HUES64 (cell line): ENCODE data around the gene SHISAL1.
"Not testable (repeated sequence)": the region's sequence is repeated elsewhere in the genome, so short reads cannot be mapped to it uniquely, and the experiment has no call there.

Source experiments
- H3K27ac ChIP-seq: 2 replicates; pipeline ENCODE4 v1.7.0; 2013; ENCODE audit warnings: low read depth, low read length, inconsistent platforms
- H3K27me3 ChIP-seq: 2 replicates; pipeline ENCODE4 v1.6.1; 2013; ENCODE audit warnings: mild to moderate bottlenecking, low read length; ENCODE audit not compliant: insufficient read depth
- H3K36me3 ChIP-seq: 2 replicates; pipeline ENCODE4 v1.6.1; 2013; ENCODE audit warnings: mild to moderate bottlenecking, low read length; ENCODE audit not compliant: insufficient read depth
- H3K4me1 ChIP-seq: 2 replicates; pipeline ENCODE4 v1.6.1; 2013; ENCODE audit warnings: mild to moderate bottlenecking, low read length, moderate library complexity; ENCODE audit not compliant: insufficient read depth
- H3K4me3 ChIP-seq: 2 replicates; pipeline ENCODE4 v1.5.1; 2013; ENCODE audit warnings: mild to moderate bottlenecking, low read length, moderate library complexity
- H3K9ac ChIP-seq: 2 replicates; pipeline ENCODE4 v1.6.1; 2013; ENCODE audit warnings: mild to moderate bottlenecking, low read depth, low read length
- H3K9me3 ChIP-seq: 2 replicates; pipeline ENCODE4 v1.6.1; 2013; ENCODE audit warnings: low read depth, low read length; ENCODE audit not compliant: insufficient read depth
- WGBS: fragments of 150-250, 120-280 bp; methylation state at CpG from one replicate; pipeline ENCODE4 v1.1.7; 2013; ENCODE audit warnings: missing lambda C conversion rate; 5-methylcytosine and 5-hydroxymethylcytosine counted together

SHISAL1 gene

GRCh38 chr22:44309647-44310046 is 3.1 kb downstream of the SHISAL1 start:
- 93% methylated on average over 9 of the region's 9 CpGs for WGBS
- no peaks in the 10 kb centered on the region for H3K9me3 ChIP-seq
- H3K27me3 ChIP-seq, result no peaks in the 10 kb centered on the region
- no peaks in the 10 kb centered on the region for H3K36me3 ChIP-seq
- no peak overlapping the region for H3K27ac ChIP-seq
- H3K4me1 ChIP-seq, result no peaks in the 10 kb centered on the region
- H3K9ac ChIP-seq, result no peak overlapping the region
- H3K4me3 ChIP-seq, result no peak overlapping the region

GRCh38 chr22:44309137-44309536 is 3.6 kb downstream of the SHISAL1 start:
- 77% methylated on average over 16 of the region's 16 CpGs for WGBS
- no peak overlapping the region for H3K27ac ChIP-seq
- H3K9ac ChIP-seq, result no peak overlapping the region
- H3K27me3 ChIP-seq, result no peaks in the 10 kb centered on the region
- H3K36me3 ChIP-seq, result no peaks in the 10 kb centered on the region
- H3K4me1 ChIP-seq, result no peaks in the 10 kb centered on the region
- H3K9me3 ChIP-seq, result no peaks in the 10 kb centered on the region
- H3K4me3 ChIP-seq, result no peak overlapping the region

- Histone ChIP-seq H3K9ac (no peak overlapping the region), H3K9me3 (no peaks in the 10 kb centered on the region), H3K36me3 (no peaks in the 10 kb centered on the region), H3K4me3 (no peak overlapping the region), H3K27me3 (no peaks in the 10 kb centered on the region), H3K27ac (no peak overlapping the region), H3K4me1 (no peaks in the 10 kb centered on the region)
- 85% methylated on average over 20 of the region's 20 CpGs for WGBS
These were observed 5.1 kb downstream of the SHISAL1 start for GRCh38 chr22:44307509-44308169.

- WGBS, result 93% methylated on average over 10 of the region's 10 CpGs
- no peaks in the 10 kb centered on the region for H3K4me1 ChIP-seq
- no peaks in the 10 kb centered on the region for H3K27me3 ChIP-seq
- no peaks in the 10 kb centered on the region for H3K9me3 ChIP-seq
- no peak overlapping the region for H3K9ac ChIP-seq
- no peak overlapping the region for H3K4me3 ChIP-seq
- H3K36me3 ChIP-seq, result no peaks in the 10 kb centered on the region
- no peak overlapping the region for H3K27ac ChIP-seq
These were observed 6.9 kb downstream of the SHISAL1 start for GRCh38 chr22:44305888-44306287.

GRCh38 chr22:44305455-44305854 is 7.3 kb downstream of the SHISAL1 start:
- H3K4me3 ChIP-seq, result no peak overlapping the region
- no peak overlapping the region for H3K9ac ChIP-seq
- H3K27ac ChIP-seq, result no peak overlapping the region
- 84% methylated on average over 13 of the region's 13 CpGs for WGBS
- H3K36me3 ChIP-seq, result no peaks in the 10 kb centered on the region
- no peaks in the 10 kb centered on the region for H3K9me3 ChIP-seq
- no peaks in the 10 kb centered on the region for H3K4me1 ChIP-seq
- H3K27me3 ChIP-seq, result no peaks in the 10 kb centered on the region

- Histone ChIP-seq H3K27ac (no peak overlapping the region), H3K9ac (no peak overlapping the region), H3K36me3 (no peaks in the 10 kb centered on the region), H3K4me3 (no peak overlapping the region), H3K9me3 (no peaks in the 10 kb centered on the region), H3K27me3 (peaks cover 1% of the 10 kb centered on the region; the same call in 1 of the 2 replicates), H3K4me1 (no peaks in the 10 kb centered on the region)
- 87% methylated on average over 2 of the region's 2 CpGs for WGBS
These were observed 7.8 kb downstream of the SHISAL1 start for GRCh38 chr22:44304911-44305310.

GRCh38 chr22:44304354-44304753 is 8.4 kb downstream of the SHISAL1 start:
- 73% methylated on average over 9 of the region's 9 CpGs for WGBS
- H3K36me3 ChIP-seq, result no peaks in the 10 kb centered on the region
- no peaks in the 10 kb centered on the region for H3K4me1 ChIP-seq

GRCh38 chr22:44302363-44302762 is 10.4 kb downstream of the SHISAL1 start:
- not testable (repeated sequence) for H3K36me3 ChIP-seq, H3K27ac ChIP-seq, H3K9ac ChIP-seq, H3K4me1 ChIP-seq, H3K27me3 ChIP-seq, H3K4me3 ChIP-seq, H3K9me3 ChIP-seq
- WGBS, result 94% methylated on average over 6 of the region's 10 CpGs

More at GRCh38 chr22:44304354-44304753, 8.4 kb downstream of the SHISAL1 start:
- Histone ChIP-seq H3K9ac (no peak overlapping the region), H3K4me3 (no peak overlapping the region), H3K9me3 (no peaks in the 10 kb centered on the region), H3K27ac (no peak overlapping the region), H3K27me3 (peaks cover 5% of the 10 kb centered on the region; the same call in 1 of the 2 replicates)

GRCh38 chr22:44301039-44301438 is 11.7 kb downstream of the SHISAL1 start:
- H3K36me3 ChIP-seq, result no peaks in the 10 kb centered on the region
- no peaks in the 10 kb centered on the region for H3K9me3 ChIP-seq
- H3K27ac ChIP-seq, result no peak overlapping the region
- H3K9ac ChIP-seq, result no peak overlapping the region
- H3K4me3 ChIP-seq, result no peak overlapping the region
- no peaks in the 10 kb centered on the region for H3K4me1 ChIP-seq
- WGBS, result 95% methylated on average over 19 of the region's 19 CpGs
- peaks cover 5% of the 10 kb centered on the region; the same call in 1 of the 2 replicates for H3K27me3 ChIP-seq

- no peak overlapping the region for H3K9ac ChIP-seq
- no peaks in the 10 kb centered on the region for H3K4me1 ChIP-seq
- no peak overlapping the region for H3K4me3 ChIP-seq
- 84% methylated on average over 13 of the region's 13 CpGs for WGBS
- peaks cover 11% of the 10 kb centered on the region; the same call in 1 of the 2 replicates for H3K9me3 ChIP-seq
- 0 out of 2 replicates have a peak, but pooled peaks cover 2% of the 10 kb centered on the region for H3K36me3 ChIP-seq
- peaks cover 5% of the 10 kb centered on the region; the same call in 1 of the 2 replicates for H3K27me3 ChIP-seq
- no peak overlapping the region for H3K27ac ChIP-seq
These were observed 13.6 kb downstream of the SHISAL1 start for GRCh38 chr22:44299124-44299523.

- Histone ChIP-seq H3K9ac (no peak overlapping the region), H3K4me1 (no peaks in the 10 kb centered on the region), H3K27me3 (peaks cover 5% of the 10 kb centered on the region; the same call in 1 of the 2 replicates), H3K27ac (no peak overlapping the region), H3K9me3 (peaks cover 11% of the 10 kb centered on the region; the same call in 1 of the 2 replicates), H3K4me3 (no peak overlapping the region), H3K36me3 (0 out of 2 replicates have a peak, but pooled peaks cover 2% of the 10 kb centered on the region)
- 84% methylated on average over 25 of the region's 25 CpGs for WGBS
These were observed 14.2 kb downstream of the SHISAL1 start for GRCh38 chr22:44298406-44299091.
